GM21619 (cell line): ENCODE data around the gene CORT.
A peak's percentile ranks its signal among the peaks of the same experiment; 100 is the strongest.
"Not testable (repeated sequence)": the region's sequence is repeated elsewhere in the genome, so short reads cannot be mapped to it uniquely, and the experiment has no call there.

Experiments
- ATAC-seq: cut with Tn5 transposase; IDR thresholded peaks from one replicate; pipeline ENCODE4 v1.9.1; 2021; ENCODE audit not compliant: unreplicated experiment

The CORT gene

GRCh38 chr1:10449751-10450150 is at the start of gene CORT:
Gene CORT (plus strand): TSS chr1:10450031. CDS start chr1:10450224, 193 bp downstream.
- no peak for ATAC-seq

- no peak for ATAC-seq
These were observed 48.5 kb upstream of the CORT start for GRCh38 chr1:10401281-10401680.

DNA sequence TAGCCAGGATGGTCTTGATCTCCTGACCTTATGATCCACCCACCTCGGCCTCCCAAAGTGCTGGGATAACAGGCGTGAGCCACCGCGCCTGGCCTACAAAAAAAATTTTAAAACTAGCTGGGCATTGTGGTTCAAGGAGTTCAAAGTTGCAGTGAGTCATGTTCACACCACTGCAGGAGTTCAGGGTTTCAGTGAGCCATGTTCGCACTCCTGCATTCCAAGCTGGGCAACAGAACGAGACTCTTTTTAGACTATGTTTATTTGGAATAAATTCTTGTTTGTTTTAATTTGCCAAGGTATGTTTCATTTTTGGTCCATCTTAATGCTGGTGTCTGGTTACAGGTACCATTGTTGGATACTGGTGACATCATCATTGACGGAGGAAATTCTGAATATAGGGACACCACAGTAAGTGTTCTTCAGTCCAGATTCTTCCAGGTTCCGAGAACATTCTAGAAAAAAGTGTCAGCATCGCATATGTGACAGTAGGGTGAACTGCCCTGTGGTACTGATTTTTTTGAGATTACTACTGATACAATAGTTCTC is 47.0 kb upstream of the CORT start:
- ATAC-seq, result no peak

- ATAC-seq, result no peak
These were observed 42.6 kb upstream of the CORT start for GRCh38 chr1:10407201-10407600.

DNA sequence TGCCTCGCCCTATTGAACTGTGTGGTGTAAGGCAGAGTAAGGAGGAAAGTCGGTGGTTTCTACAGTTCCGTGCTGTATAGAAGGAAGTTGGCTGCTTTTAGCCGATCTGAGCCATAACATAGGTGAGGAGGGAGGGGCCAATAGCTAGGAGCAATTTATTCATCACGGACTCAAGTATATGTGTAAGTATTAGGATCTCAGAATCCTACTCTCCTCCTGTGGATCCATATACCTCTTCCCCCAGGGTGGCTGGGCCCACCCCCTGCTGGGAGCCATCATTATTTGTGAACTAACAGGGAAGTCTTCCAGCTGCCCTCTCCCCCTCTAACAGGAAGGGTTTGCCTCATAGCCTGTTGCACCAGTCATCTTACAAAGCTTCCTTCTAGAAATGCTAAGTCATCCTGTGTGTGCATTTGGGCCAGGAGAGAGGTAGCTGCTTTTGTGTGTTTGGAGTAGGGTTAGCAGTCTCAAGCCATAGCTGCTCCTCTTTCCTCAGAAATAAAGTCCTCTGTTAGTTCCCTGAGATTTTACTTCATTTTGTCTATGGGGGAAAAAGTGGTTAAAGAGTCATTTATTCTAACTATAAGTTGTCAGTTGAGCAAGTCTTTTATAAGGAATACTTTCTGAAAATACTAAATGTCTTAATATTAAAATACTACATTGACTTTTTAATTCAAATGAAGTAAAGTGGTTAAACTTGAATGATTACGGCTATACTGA is 34.5 kb upstream of the CORT start:
- ATAC-seq, result no peak

DNA sequence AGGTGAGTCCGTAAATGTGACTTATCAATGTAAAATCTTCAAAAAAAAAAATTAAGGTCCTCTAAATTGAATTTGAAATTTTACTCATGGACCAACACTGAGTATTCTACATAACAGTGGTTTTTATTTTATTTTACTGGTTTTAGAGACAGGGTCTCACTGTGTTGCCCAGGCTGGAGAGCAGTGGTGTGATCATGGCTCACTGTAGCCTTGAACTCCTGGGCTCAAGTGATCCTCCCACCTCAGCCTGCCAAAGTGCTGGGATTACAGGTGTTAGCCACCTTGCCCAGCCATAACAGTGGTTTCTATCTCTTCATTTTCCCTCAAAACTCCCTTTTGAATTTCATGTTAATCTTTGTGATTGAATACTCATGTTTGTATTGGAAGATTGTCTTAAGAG is 33.9 kb upstream of the CORT start:
- not testable (repeated sequence) for ATAC-seq

DNA sequence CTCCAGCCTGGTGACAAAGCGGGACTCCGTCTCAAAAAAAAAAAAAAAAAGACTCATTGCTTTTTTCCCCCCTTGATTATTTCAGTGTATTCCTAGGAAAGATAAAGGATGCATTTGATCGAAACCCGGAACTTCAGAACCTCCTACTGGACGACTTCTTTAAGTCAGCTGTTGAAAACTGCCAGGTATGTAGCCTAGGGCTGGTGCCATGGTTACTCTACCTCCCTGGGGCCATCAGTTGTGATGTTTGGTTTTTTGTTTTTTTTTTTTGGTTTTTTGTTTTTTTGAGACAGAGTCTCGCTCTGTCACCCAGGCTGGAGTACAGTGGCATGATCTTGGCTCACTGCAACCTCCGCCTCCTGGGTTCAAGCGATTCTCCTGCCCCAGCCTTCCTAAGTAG is 31.1 kb upstream of the CORT start:
- ATAC-seq, result not testable (repeated sequence)

- ATAC-seq, result no peak
These were observed 30.5 kb upstream of the CORT start for GRCh38 chr1:10419351-10419750.

DNA sequence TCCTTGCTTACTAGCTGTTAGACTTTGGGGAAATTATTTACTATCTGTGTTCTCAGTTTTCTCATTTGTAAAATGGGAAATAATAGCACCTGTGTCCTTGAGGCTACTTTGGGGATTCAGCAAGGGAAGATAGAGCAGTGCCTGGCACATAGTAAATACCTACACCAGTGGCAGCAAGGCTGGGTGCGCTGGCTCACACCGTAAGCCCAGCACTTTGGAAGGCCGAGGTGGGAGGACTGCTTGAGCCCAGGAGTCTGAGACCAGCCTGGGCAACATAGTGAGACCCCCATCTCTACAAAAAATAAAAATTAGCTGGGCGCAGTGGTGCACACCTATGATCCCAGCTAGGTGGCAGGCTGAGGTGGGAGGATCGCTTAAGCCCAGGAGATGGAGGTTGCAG is 28.2 kb upstream of the CORT start:
- no peak for ATAC-seq

DNA sequence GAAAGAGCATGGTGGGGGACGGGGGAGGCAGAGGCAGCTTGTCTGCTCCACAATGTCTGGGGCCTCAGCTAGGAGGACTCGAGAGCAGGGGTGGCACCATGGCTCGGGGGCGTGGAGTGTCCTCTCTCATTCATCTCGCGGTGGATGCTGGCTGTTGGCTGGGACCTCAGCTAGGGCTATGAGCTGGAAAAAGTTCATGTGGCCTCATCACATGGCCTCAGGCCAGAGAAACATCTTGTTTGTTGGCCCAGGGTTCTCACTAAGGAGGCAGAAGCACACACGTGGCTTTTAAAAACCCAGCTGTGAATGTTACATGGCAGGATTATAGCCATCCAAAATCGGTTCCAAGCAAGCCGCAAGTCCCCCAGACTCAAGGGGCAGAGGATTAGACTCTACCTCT is 25.8 kb upstream of the CORT start:
- no peak for ATAC-seq

- no peak for ATAC-seq
These were observed 25.2 kb upstream of the CORT start for GRCh38 chr1:10424651-10425050.

DNA sequence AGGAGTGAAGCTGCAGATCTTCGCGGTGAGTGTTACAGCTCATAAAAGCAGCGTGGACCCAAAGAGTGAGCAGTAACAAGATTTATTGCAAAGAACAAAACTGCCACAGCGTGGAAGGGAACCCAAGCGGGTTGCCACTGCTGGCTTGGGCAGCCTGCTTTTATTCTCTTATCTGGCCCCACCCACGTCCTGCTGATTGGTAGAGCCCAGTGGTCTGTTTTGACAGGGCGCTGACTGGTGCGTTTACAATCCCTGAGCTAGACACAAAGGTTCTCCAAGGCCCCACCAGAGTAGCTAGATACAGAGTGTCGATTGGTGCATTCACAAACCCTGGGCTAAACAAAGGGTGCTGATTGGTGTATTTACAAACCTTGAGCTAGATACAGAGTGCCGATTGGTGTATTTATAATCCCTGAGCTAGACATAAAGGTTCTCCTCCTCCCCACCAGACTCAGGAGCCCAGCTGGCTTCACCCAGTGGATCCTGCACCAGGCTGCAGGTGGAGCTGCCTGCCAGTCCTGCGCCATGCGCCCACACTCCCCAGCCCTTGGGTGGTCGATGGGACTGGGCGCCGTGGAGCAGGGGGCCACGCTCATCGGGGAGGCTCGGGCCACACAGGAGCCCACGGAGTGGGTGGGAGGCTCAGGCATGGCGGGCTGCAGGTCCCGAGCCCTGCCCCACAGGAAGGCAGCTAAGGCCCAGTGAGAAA is 23.9 kb upstream of the CORT start:
- ATAC-seq, result not testable (repeated sequence)

- ATAC-seq, result not testable (repeated sequence)
These were observed 23.3 kb upstream of the CORT start for GRCh38 chr1:10426535-10426848.

DNA sequence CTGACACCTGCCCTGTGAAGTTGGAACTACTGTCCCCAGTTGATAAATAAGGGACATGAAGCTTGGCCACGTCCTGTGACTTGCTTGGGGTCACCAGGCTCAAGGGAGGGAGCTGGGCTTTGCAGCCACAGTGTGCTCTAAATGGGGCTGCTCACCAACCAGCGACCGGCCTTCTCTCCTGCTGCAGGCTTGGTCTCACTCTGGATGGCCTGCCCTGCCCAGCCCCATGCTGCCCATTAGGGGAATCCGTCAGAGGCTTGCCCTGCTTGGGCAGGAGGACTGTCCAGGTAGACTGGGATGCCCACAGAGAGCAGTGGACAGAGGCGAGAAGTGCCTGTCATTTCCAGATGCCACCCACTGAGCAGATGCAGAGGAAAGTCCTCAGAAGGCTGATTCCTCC is 20.8 kb upstream of the CORT start:
- no peak for ATAC-seq

- peak; percentile 3 for ATAC-seq
These were observed 20.0 kb upstream of the CORT start for GRCh38 chr1:10429868-10430215.

DNA sequence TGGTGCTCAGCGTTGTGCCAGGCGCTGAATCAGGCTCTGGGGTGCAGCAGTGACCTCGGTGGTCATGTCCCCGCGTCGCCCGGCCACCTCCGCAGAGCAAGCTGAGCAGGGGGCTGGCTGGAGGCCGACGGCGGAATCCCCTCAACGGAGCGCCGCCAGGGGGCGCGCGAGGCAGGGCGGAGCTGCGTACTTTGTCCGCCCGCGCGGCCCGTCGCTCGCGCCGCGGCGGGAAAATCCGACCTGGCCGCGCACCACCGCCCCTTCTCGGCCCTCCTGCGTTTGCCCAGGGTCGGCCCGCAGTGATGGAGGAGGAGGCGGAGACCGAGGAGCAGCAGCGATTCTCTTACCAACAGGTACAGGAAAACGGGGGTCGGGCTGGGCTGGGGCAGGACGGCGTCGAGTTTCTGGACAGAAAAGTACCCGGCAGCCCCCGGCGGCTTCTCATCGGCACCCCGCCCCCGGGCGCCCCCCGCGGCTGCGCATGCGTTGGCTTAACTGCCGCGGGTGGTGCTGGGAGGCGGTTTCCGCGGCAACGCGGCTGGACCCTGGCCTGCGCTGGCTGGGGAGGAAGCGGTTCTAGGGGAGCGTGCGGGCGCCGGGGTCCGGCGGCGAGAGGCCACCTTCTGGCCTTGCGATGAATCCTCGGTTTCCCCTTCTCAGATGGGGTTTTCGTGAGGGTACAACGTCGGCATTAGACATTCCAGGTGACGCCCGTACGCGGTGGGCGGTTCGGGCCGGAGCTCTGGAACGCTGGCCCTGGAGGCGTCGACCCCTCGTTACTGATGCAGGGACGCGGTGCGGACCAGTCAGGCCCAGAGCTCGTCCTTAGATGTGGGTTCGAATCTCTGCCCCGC is 19.4 kb upstream of the CORT start, which contains the start of gene CENPS:
CENPS (plus strand) TSS at position 218 of the 854 bp plus-strand sequence; CDS start at position 303, 85 bp downstream.
- peak; percentile 74 for ATAC-seq

DNA sequence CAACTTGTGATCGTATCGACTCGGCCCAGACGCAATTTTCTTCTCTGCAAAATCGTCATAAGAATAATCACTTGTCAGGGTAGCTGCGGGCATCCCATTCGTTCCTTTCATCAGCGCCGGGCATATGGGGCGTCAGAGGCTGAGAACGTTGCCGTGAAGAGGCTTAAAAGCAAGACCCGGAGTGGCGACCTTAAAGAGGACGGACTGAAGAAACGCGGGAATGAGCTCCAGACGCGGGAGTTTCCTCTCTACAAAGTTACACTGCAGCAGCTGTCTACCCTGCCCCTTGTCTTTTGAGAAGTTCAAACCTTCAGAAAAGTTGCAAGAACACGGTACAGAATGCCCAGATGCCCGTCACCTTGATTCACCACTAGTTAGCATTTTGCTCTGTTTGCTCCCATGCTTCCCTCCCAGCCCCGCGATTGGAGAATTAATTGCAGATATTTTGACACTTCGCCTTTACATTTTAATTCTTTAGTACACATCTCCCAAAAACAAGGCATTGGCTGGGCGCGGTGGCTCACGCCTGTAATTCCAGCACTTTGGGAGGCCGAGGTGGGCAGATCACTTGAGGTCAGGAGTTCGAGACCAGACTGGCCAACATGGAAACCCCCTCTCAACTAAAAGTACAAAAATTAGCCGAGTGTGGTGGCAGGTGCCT is 18.6 kb upstream of the CORT start:
- ATAC-seq, result no peak

DNA sequence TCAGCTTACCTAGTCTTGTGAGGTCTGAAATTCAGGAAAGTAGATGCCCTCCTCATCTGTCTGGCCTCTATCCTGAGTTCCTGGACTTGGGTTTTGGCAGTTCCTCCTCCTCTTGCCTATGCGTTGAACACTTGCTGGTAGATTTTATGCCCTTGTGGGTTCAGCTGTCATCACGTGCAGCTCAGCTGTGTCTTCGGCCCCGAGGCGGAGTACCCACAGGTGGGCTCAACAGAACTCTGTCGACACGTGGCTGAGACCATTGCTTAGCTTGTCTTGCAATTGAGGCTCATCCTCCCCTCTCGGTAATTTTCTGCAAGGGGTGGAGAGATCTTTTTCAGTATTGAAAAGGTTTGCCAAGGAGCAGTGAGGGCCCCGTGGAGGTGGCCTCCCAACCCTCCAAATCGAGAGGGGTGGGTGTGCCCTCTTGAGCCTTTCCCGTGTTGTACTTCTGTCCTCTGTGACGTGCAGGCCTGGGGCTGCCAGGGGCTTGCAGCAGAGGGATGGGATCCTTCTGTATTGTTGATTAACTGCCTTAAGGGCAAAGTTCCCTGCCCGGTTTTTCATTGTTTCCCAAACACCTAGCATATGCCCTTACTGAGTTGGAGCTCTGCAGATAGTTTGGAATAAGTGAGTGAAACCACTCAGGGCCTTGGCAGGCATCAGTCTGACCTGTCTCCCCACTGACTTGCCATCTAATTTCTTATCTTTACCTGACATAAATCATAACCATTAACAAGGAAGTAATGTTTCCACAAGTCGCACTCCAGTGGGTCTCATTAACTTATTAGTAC is 16.7 kb upstream of the CORT start:
- ATAC-seq, result no peak

GRCh38 chr1:10433790-10434189 is 16.0 kb upstream of the CORT start:
- no peak for ATAC-seq

DNA sequence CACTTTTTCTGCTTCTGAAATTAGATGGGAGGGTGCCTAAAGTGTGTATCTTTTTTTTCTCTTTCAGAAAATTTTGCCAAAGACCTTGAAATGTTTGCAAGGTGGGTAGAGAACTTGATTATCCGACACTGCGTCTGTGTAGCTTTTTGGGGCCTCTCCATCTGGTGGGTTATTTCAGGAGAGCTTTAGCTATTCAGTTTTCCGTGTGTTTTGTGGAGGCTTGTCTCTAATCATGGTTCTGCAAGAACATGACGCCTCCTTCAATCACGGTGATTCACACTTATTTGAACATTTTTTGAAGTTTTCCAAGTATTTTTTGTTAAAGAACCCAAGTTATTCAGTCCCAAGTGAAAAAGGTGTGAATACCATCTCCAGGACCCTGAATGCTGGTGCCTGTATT is 15.2 kb upstream of the CORT start:
- no peak for ATAC-seq
